HepG2 (cell line): ENCODE measurements around the gene CERS4. TPM values are rescaled to one million over a fixed set of nuclear protein-coding genes. Genes with fewer than 3 reads are reported as not detected.

Experiments used
- BRD4 ChIP-seq: sonication (generic); formaldehyde crosslinking; IDR thresholded peaks from 2 replicates; pipeline ENCODE4 v1.4.0; 2020; ENCODE audit warnings: missing genetic modification reagents
- ETV5 ChIP-seq: IDR thresholded peaks from 2 replicates; pipeline ENCODE4 v1.6.1; 2018; ENCODE audit warnings: missing biosample characterization, missing genetic modification reagents, inconsistent platforms, borderline replicate concordance
- JARID2 ChIP-seq: sonication (generic); formaldehyde crosslinking; IDR thresholded peaks from 2 replicates; pipeline ENCODE4 v1.8.1; 2023; ENCODE audit warnings: missing genetic modification reagents, inconsistent platforms; ENCODE audit not compliant: insufficient replicate concordance
- KDM3A ChIP-seq: IDR thresholded peaks from 2 replicates; pipeline ENCODE4 v1.6.1; 2018; ENCODE audit warnings: low read depth, missing compliant biosample characterization
- MXI1 ChIP-seq: IDR thresholded peaks from 3 replicates; pipeline ENCODE4 v1.6.1; 2012; ENCODE audit warnings: low read depth, low read length, inconsistent platforms, borderline replicate concordance
- NFKB2 ChIP-seq: sonication (generic); formaldehyde crosslinking; IDR thresholded peaks from 2 replicates; pipeline ENCODE4 v1.4.0; 2020; ENCODE audit warnings: missing genetic modification reagents, borderline replicate concordance
- RBM22 ChIP-seq: fragments of 200-400 bp; formaldehyde crosslinking; optimal IDR thresholded peaks from 2 replicates; pipeline ENCODE3; 2017; ENCODE audit warnings: mild to moderate bottlenecking, low read length, moderate library complexity
- SALL1 ChIP-seq: sonication (generic); formaldehyde crosslinking; IDR thresholded peaks from 2 replicates; pipeline ENCODE4 v1.8.0; 2022; ENCODE audit warnings: mild to moderate bottlenecking, missing genetic modification reagents
- SMARCE1 ChIP-seq: fragments of 450-650 bp; IDR thresholded peaks from 2 replicates; pipeline ENCODE4 v1.6.1; 2017; ENCODE audit warnings: borderline replicate concordance
- SMC3 ChIP-seq: IDR thresholded peaks from 2 replicates; pipeline ENCODE4 v1.6.1; 2011; ENCODE audit warnings: low read length, improper control_type of control experiment
- TBX3 ChIP-seq: fragments of 450-650 bp; IDR thresholded peaks from 2 replicates; pipeline ENCODE4 v1.6.1; 2017; ENCODE audit warnings: antibody characterized with exemption, mild to moderate bottlenecking, inconsistent platforms, borderline replicate concordance
- ZMYM4 ChIP-seq: sonication (generic); formaldehyde crosslinking; IDR thresholded peaks from 2 replicates; pipeline ENCODE4 v1.8.1; 2023; ENCODE audit warnings: mild to moderate bottlenecking, missing genetic modification reagents
- ZNF136 ChIP-seq: sonication (generic); formaldehyde crosslinking; IDR thresholded peaks from 2 replicates; pipeline ENCODE4 v1.8.1; 2022; ENCODE audit warnings: low read depth, mild to moderate bottlenecking, moderate library complexity, missing genetic modification reagents
- ZNF143 ChIP-seq: sonication (generic); formaldehyde crosslinking; IDR thresholded peaks from 2 replicates; pipeline ENCODE4 v1.4.0; 2020; ENCODE audit warnings: missing genetic modification reagents
- ZNF205 ChIP-seq: IDR thresholded peaks from 2 replicates; pipeline ENCODE4 v1.6.1; 2018; ENCODE audit warnings: missing biosample characterization, missing genetic modification reagents
- ZNF263 ChIP-seq: sonication (generic); formaldehyde crosslinking; IDR thresholded peaks from 2 replicates; pipeline ENCODE4 v1.4.0; 2020; ENCODE audit warnings: missing genetic modification reagents
- ZNF552 ChIP-seq: sonication (generic); formaldehyde crosslinking; IDR thresholded peaks from 2 replicates; pipeline ENCODE4 v1.9.0; 2022; ENCODE audit warnings: missing genetic modification reagents, mild to moderate bottlenecking, borderline replicate concordance
- ZNF609 ChIP-seq: sonication (generic); formaldehyde crosslinking; IDR thresholded peaks from 2 replicates; pipeline ENCODE4 v1.4.0; 2020; ENCODE audit warnings: mild to moderate bottlenecking, missing genetic modification reagents, borderline replicate concordance
- ZNF615 ChIP-seq: sonication (generic); formaldehyde crosslinking; IDR thresholded peaks from 2 replicates; pipeline ENCODE4 v1.5.0; 2020; ENCODE audit warnings: mild to moderate bottlenecking, missing genetic modification reagents, borderline replicate concordance
- ZNF770 ChIP-seq: sonication (generic); formaldehyde crosslinking; IDR thresholded peaks from 2 replicates; pipeline ENCODE4 v1.5.0; 2020; ENCODE audit warnings: mild to moderate bottlenecking, missing genetic modification reagents
- ZNF781 ChIP-seq: sonication (generic); formaldehyde crosslinking; IDR thresholded peaks from 2 replicates; pipeline ENCODE4 v1.5.1; 2020; ENCODE audit warnings: borderline replicate concordance, mild to moderate bottlenecking, missing genetic modification reagents; ENCODE audit errors: not compliant biosample characterization
- ZNF800 ChIP-seq: sonication (generic); formaldehyde crosslinking; IDR thresholded peaks from 2 replicates; pipeline ENCODE4 v1.4.0; 2020; ENCODE audit warnings: missing genetic modification reagents
- polyA plus RNA-seq, 8 experiments: library from polyadenylated mRNA; depleted of rRNA in 3 of 8; stranded (reverse) in 7 of 8; unstranded in 1 of 8; fragments of >200 nt; fragmentation: Illumina TruSeq in 4 of 8; extraction: Trizol in 4 of 8; gene quantifications; 2 replicates each; pipeline versions ENCODE4 v1.2.1 to v1.2.3, GENCODE V29; 2011 to 2016; ENCODE audit warnings: low read depth in 4 of 8, missing spikeins in 1 of 8, mixed read lengths in 1 of 8; ENCODE audit not compliant: insufficient read depth in 1 of 8
- total RNA-seq, 5 experiments: library from RNA; depleted of rRNA; stranded (reverse); fragments of >200 nt; fragmentation: Illumina TruSeq; extraction: Trizol; gene quantifications; 2 replicates each; pipeline ENCODE4 v1.2.3, GENCODE V29; 2016; ENCODE audit warnings: low read depth in 1 of 5

The CERS4 gene
- total and polyA plus RNA-seq, 2 of the 13 experiments (the other 11 are each of a cell fraction or from before 2014, with no cell fraction given) = 74.7 to 83.5 TPM

- no peak for TF ChIP-seq NFKB2
- no peak for TF ChIP-seq SMARCE1
- TF ChIP-seq ZNF136 (CRISPR knock-in tag) = no peak
- TF ChIP-seq ZMYM4 (CRISPR knock-in tag) = no peak
- TF ChIP-seq JARID2 (CRISPR knock-in tag) = no peak
- TF ChIP-seq ZNF263 (CRISPR knock-in tag) = 0 out of 2 replicates have a peak, but pooled peaks have one; percentile 23
- TF ChIP-seq ZNF552 (CRISPR knock-in tag) = no peak
- TF ChIP-seq BRD4 (CRISPR knock-in tag) = no peak
- no peak for TF ChIP-seq ZNF781 (CRISPR knock-in tag)
- TF ChIP-seq ZNF143 (CRISPR knock-in tag) = peak; percentile 53; the same call in 1 of the 2 replicates
- TF ChIP-seq MXI1 = peak; percentile 16; the same call in 1 of the 3 replicates
- no peak for TF ChIP-seq ZNF609 (CRISPR knock-in tag)
- no peak for TF ChIP-seq ZNF800
- peak; percentile 77 for TF ChIP-seq RBM22
- TF ChIP-seq ZNF205 (CRISPR knock-in tag) = peak; percentile 98
- no peak for TF ChIP-seq TBX3
- TF ChIP-seq SMC3 = peak; percentile 96
- TF ChIP-seq ZNF615 (CRISPR knock-in tag) = peak; percentile 66; the same call in 1 of the 2 replicates
- TF ChIP-seq KDM3A (CRISPR knock-in tag) = 0 out of 2 replicates have a peak, but pooled peaks have one; percentile 67
- peak; percentile 71 for TF ChIP-seq SALL1 (CRISPR knock-in tag)
- peak; percentile 54; the same call in 1 of the 2 replicates for TF ChIP-seq ETV5
- peak; percentile 72 for TF ChIP-seq ZNF770 (CRISPR knock-in tag)
These were observed 43.9 kb downstream of the CERS4 start (continued) for GRCh38 chr19:8252922-8253589.
